ENCODE measurements around the gene EVI5.
"Not testable (repeated sequence)": the region's sequence is repeated elsewhere in the genome, so short reads cannot be mapped to it uniquely, and the experiment has no call there.

Gene EVI5

DNA sequence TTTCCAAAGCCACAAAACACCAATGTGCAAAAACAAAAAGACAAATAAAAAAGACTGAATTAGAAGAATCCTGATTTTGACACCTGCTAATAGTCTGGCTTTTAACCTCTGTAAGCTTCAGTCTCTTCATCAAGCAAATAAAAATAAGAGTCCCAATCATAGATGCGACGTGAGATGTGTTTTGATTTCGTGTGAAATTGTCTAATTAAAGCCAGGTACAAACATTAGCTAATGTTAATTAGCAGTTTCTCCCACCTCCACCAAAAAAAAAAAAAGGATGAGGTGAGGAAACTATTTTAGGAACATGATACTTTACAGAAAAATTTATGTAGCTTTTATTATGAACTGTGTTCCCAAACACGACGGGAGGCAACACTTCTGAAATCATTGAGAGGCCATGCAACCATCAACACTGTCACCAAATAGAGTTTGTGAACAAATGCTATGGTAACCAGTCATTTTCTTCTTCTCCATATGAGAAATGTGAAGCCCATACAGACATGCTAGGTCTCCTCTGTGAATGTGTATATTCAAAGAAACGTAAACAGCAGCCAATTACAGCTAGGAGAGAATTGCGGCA is 6.7 kb upstream of the EVI5 start:
- no peak for DNase-seq

DNA sequence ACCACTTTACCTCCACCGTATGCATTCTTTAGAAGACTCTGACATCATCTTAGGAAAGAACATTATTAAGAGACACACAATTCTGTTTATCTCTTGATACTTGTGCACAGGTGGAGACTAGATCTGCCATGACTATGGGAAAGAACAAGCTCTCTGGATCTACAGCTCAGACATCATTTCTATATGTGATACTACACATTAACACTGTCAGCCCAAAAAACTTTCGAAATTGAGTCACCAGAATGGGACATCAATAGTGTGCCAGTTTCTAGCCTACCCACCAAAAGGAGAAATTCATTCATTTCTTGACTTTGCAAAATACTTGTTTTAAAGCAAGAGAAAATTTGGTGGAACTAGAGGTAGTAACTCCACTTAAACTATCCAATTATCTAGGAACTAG is 6.0 kb upstream of the EVI5 start:
- no peak for DNase-seq

- no peak for DNase-seq
Observed at GRCh38 chr1:92790081-92790480, 5.2 kb upstream of the EVI5 start.

DNA sequence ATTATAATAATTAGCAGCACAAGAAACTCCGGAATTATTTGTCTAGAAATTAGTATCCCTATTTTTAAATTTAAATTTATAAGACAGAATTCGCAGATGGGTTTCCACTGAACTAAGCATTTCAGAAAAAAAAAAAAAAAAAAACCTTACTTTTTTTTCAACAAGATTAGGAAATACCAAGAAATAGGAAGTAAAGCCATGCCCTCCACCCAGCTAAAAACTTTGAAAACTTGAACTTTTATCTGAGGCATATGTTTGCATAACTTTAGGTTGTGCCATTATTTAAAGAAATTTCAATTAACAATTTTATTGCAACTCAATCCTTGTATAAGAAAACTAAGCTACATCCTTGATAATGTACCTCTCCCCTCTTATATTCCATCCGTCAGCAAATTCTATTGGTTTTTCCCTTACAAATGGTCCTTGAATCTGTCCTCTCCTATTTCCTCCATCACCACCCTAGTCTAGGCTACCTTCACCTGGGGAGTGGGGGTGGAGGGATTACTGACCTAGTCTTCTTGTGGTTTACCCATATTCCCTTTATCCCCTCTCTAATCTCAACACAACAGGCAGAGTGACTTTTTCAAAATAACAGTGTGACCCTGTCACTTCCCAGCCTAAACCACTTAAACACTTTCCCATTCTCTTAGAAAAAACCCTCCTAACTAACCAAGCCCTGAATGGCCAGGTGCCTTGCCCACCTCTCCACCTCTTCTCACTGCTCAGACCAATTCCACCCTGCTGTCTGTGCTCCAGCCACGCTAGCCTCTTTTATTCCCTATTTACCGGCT is 1.4 kb upstream of the EVI5 start:
- peak; percentile 55 for DNase-seq

DNA sequence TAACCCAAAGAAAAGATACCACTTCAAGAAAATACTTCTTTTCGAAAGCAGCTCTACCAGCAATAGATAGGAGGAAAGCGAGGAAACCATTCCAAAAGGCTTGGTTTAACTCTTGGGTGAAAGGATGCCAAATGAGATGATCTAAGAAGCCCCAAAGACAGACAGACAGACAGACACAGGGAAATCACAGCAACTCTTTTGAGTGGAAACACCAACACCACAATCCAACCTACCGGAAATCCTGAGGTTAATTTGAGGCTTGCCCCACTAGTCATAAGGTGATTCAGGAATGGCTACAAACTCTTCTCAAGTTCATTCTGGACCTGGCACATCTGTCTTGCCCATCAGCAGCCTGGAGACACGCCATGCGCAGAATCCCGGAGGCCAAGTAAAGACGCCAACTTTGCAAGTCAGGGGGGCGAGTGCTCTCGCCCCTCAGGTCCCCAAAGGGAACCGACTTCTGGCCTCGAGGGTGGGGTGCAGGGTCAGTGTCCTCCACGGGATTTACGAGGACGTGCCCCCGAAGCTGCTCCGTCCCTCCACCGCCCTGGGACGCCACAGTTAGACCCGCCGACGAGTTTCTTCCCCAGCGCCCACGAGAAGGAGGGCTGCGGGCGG is 778 bp downstream of the EVI5 start:
- DNase-seq = peak; percentile 20

DNA sequence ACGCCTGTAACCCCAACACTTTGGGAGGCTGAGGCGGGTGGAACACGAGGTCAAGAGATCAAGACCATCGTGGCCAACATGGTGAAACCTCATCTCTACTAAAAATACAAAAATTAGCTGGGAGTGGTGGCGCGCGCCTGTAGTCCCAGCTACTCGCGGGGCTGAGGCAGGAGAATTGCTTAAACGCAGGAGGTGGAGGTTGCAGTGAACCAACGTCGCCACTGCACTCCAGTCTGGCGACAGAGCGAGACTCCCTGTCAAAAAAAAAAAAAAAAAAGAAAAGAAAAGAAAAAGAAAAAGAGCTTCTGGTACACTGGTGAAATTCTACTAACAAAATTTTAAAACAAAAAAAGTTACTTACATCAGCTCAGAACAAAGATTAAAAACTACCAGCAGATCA is 1.4 kb downstream of the EVI5 start:
- peak; percentile 17 for DNase-seq

- DNase-seq = no peak
Observed at GRCh38 chr1:92778376-92778775, 6.5 kb downstream of the EVI5 start.

DNA sequence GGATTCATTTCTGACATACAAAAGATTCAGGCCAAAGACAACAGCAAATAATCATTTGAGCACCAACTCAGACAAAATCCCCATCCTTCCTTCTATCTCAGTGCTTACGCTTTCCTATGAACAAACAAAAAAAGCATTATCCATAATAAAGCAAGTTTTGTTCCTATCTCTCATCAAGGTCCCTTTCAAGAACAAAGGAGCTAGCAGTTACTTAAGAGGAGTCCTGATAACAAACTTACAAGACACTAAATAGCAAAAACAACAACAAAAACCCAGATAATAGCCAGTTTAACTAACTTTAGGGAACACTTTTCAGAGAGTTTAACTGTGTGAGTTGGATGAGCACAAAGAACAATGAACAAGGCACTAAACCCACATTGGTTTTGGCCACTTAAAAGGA is 10.5 kb downstream of the EVI5 start:
- no peak for DNase-seq

- DNase-seq = not testable (repeated sequence)
Observed at GRCh38 chr1:92773749-92774148, 11.2 kb downstream of the EVI5 start.

DNA sequence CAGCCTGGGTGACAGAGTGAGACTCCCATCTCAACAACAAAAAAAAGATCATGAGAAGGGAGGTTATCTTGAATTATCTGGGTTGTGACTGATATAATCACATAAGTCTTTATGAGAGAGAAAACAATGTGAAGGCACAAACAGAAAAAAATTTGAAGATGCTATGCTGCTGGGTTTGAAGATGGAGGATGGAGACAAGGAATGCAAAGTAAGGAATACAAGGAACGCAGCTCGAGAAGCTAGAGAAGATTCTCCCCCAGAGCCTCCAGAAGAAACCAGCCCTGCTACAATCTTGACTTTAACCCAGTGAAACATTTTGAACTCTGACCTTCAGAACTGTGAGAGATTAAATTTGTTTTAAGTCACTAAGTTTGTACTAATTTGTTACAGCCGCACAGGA is 15.1 kb downstream of the EVI5 start:
- DNase-seq = no peak

GRCh38 chr1:92768915-92769314 is 16.0 kb downstream of the EVI5 start:
- no peak for DNase-seq

DNA sequence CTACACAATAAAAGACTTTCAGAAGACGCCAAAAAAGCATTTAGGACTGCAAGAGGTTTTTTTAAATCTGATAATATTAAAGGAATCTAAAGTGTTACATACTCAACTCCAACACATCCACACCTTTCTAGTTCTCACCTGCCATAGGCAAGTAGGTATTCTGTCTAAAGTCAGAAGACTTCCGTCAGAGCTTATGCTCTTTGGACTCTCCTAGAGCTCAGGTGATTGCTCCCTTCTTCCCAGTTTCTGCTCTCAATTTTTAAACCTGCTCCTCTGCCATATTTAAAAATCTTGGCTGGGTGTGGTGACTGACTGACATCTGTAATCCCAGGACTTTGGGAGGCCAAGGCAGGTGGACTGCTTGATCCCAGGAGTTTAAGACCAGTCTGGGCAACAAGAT is 16.6 kb downstream of the EVI5 start:
- no peak for DNase-seq

- no peak for DNase-seq
Observed at GRCh38 chr1:92764116-92764515, 20.8 kb downstream of the EVI5 start.

DNA sequence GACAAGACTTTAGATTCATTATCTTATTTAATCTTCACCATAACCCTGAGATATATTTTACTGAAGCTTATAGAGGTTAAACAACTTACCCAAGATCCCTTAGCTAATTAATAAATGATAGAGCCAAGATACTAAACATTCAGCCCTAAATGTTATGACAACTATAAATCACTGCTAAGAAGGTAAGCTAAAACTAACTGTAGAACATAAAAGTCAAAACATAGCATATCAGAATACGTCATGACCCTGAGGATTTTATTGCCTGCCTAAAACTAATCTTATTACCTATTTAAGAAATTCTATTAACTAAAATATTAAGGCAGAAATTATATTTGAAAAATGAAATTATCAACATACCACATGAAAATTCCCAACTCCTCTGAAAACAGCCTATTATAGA is 22.6 kb downstream of the EVI5 start:
- no peak for DNase-seq

DNA sequence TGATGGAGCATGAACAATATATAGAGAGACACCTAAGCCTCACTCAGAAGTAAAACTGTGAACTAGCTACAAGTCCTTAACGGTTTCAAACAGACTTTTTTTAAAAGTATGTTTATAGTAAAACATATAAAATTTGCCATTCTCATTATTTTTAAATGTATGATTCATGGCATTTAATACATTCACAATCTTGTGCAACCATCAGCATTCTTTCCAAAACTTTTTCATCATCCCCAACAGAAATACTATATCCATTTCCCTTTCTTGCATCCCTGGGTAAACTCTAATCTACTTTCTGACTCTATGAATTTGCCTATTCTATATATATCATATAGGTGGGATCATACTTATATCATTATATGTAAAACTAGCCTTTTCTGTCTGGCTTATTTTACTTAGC is 25.5 kb downstream of the EVI5 start:
- DNase-seq = peak; percentile 49

DNA sequence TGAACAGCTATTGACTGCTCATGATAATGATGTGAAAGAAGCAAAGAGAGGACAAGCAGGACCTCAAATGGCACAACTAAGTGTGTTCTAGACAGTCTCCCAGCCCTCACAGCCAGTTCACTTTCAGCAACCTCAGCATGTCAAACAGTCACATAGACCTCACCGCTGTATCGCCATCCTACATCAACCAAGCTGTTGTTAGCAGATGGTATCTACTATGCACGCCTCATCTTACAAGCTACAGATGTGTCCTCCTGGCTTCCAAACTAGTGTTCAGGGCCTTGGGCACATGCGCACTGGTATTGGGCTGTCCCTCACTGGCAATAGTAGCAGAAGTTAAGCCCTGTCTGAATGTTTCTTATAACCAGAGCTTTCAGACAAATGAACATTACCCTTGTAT is 28.4 kb downstream of the EVI5 start:
- DNase-seq = no peak

DNA sequence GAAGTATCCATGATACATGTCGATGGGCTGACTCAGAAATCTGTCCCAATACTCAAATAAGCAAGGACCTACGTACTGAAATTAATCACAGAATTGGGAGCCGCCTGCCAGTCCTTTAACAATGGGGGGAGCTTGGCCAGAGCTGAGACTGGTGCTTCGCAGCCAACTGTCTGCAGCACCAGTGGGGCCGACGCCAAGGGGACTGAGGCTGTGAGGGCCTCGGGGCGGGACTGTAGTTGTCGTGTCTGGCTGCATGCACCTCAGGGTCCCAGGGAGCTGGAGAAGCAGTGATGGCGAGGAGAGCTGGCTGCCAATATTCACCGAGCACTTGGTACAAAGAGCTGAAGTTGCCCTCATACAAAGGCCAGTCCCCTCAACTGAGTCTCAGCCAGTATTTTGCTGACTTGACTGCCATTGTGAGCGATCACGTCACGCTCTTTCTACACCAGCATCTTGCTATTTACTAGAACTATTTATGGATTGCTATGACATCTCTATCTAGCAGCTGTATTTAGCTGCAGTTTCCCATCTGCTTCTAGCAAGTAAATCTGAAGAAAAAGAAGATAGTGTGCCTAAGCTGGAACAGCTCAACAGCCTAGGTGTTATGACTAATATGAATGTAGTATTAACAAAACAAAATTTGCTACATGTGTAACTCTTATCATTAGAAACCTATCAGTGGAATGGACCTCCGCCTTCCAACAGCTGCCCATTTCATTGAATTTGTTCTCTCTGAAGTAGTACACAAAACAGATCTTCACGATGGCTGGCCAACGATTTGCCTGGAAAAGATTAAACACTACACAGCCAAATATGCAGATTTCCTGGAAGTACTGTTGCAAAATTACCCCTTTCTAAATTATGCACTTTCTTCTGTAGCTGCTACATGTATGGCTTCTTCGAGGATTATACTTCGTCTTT is 29.1 kb downstream of the EVI5 start:
- DNase-seq = no peak

DNA sequence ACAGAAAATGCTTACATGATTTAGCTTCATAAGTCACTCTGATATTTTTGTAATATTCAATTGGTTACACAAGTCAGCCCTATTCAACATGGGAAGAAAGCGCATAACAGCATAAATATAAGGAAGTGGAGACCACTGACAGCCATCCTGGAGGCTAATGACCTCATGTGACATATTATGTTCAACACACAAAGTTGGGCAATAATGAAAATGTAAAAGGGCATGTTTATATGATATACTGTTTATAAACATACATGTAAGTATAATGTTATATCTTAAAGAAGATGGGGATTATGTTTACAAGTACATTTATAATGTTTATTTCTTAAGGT is 30.2 kb downstream of the EVI5 start:
- DNase-seq = peak; percentile 76

DNA sequence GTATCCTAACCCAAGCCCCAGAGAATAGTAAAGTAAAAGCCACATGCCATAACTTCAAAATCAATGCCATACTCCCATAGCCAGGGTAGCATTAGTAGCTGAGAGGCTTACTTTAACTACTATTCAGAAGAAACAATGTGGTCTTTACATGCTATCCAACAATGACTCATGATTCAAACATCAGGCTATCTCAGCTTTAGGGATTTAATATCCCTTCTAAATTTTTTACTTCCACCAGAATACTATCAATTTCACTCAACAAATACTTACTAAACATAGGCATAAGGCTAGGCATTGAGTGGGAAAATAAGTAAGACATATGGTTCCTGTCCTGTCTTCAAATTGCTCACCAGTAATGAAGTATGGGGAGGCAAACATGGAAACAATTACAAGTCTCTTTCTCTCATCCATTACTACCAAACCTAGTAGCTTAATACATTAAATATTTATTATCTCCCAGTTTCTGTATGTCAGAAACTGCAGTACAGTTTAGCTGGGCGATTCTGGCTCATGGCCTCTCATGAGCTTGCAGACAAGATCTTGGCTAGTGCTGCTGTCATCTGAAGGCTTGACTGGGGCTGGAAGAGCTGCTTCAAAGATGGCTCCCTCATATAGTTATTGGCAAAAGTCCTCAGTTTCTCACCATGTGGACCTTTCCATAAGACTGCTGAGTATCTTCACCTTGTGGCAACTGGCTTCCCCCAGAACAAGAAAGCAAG is 30.7 kb downstream of the EVI5 start:
- no peak for DNase-seq

DNA sequence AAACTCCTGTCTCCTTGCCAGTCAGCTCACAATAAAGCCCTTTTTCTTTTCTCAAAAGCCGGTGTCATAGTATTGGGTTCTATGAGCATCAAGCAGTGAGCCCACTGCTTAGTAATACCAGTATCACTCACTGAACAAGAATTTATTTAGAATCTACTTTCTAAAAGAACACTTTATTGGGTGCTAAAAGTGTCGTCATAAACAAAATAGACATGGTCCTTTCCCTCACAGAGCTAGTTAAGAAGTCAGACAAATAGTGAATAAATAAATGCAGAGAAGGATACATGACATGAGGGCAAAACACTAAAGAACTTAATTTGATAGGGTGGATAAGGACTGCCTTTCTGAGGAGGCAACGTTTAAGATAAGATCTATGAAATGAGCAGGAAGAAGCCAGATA is 32.2 kb downstream of the EVI5 start:
- DNase-seq = no peak

DNA sequence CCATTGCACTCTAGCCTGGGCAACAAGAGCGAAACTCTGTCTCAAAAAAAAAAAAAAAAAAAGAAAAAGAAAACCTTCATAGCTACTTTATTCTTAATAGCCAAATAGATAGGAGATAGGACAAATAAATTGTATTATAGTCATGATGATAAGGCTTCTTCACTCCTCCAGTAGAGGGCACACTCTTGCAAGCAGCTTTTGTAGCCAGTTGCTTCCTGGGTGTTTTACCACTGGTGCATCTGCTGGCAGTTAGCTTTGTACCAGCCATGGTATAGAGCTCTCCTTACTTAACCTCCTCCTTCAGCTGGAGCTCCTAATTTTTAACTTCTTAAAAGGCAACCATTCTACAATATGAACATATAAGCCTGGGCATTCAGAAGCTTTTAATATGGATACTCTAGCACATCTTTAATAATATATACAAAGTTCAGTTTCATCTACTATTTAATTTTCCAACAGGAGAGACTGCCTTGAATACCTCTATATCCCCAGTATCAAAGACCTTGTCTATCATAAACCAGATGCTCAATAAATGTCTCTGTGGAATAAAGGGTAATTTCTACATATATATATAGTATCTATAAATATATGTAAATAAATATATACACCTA is 35.8 kb downstream of the EVI5 start:
- peak; percentile 72 for DNase-seq

GRCh38 chr1:92748138-92748537 is 36.8 kb downstream of the EVI5 start:
- no peak for DNase-seq
